OCI-M2 (cell line): Measurements from ENCODE around the gene NR4A1.
"Not testable (repeated sequence)": the region's sequence is repeated elsewhere in the genome, so short reads cannot be mapped to it uniquely, and the experiment has no call there.

ENCODE experiments used
- DNase-seq: peaks from one replicate; lab custom pipeline; 2025; ENCODE audit not compliant: unreplicated experiment; lab: John Stamatoyannopoulos, UW

The NR4A1 gene

GRCh38 chr12:52091869-52092268 lies 40.6 kb downstream of the NR4A1 start:
- no peak for DNase-seq

GRCh38 chr12:52093346-52093745 lies 42.1 kb downstream of the NR4A1 start:
- DNase-seq: no peak

- no peak for DNase-seq
These were observed 45.2 kb downstream of the NR4A1 start for GRCh38 chr12:52096332-52097044.

- DNase-seq: no peak
These were observed 45.9 kb downstream of the NR4A1 start for GRCh38 chr12:52097045-52097666.

GRCh38 chr12:52104431-52105089 lies 53.3 kb downstream of the NR4A1 start:
- DNase-seq: not testable (repeated sequence)
